ENCODE data around the gene TICRR. TPM values are rescaled to one million over a fixed set of nuclear protein-coding genes. Genes with fewer than 3 reads are reported as not detected.
"Not testable (repeated sequence)": the region's sequence is repeated elsewhere in the genome, so short reads cannot be mapped to it uniquely, and the experiment has no call there.

The TICRR gene
- total RNA-seq, 1 donor = 0.72 TPM

- Histone ChIP-seq H4K20me1 (ENCODE audit: insufficient read depth, low read length) (no peaks in the 10 kb centered on the region), H3K4me3 (ENCODE audit: insufficient read depth, low read length) (peak overlapping the region; percentile 44), H3K36me3 (ENCODE audit: insufficient read depth, low read length) (no peaks in the 10 kb centered on the region), H2AFZ (ENCODE audit: low read length) (peak overlapping the region; percentile 90), H3K4me2 (ENCODE audit: insufficient read depth, low read length) (peak overlapping the region; percentile 79), H3K4me1 (ENCODE audit: insufficient read depth, low read length) (peaks cover 28% of the 10 kb centered on the region), H3K27me3 (ENCODE audit: insufficient read depth, low read length) (no peaks in the 10 kb centered on the region), H3K9me3 (ENCODE audit: low read depth, low read length) (no peaks in the 10 kb centered on the region), H3K27ac (ENCODE audit: low read depth, low read length) (peak overlapping the region; percentile 35), H3K79me2 (ENCODE audit: insufficient read depth, low read length) (peaks cover 67% of the 10 kb centered on the region)
- TF ChIP-seq CTCF (IDR thresholded peaks at IDR 0.05; ENCODE audit: extremely low read depth, low read depth, low read length) = no peak
- no peak for DNase-seq (ENCODE audit: insufficient read length, low spot score, missing footprints)
Measured at GRCh38 chr15:89578146-89578545, 2.9 kb downstream of the TICRR start.

GRCh38 chr15:89580747-89581146, 5.5 kb downstream of the TICRR start:
- H3K9me3 ChIP-seq (ENCODE audit: low read depth, low read length); H4K20me1 ChIP-seq (ENCODE audit: insufficient read depth, low read length); H3K4me3 ChIP-seq (ENCODE audit: insufficient read depth, low read length); H3K27me3 ChIP-seq (ENCODE audit: insufficient read depth, low read length); H3K36me3 ChIP-seq (ENCODE audit: insufficient read depth, low read length); H3K4me2 ChIP-seq (ENCODE audit: insufficient read depth, low read length); H2AFZ ChIP-seq (ENCODE audit: low read length); H3K27ac ChIP-seq (ENCODE audit: low read depth, low read length); DNase-seq (ENCODE audit: insufficient read length, low spot score, missing footprints): not testable (repeated sequence)
- Histone ChIP-seq H3K79me2 (ENCODE audit: insufficient read depth, low read length) (peaks cover 65% of the 10 kb centered on the region), H3K4me1 (ENCODE audit: insufficient read depth, low read length) (peaks cover 24% of the 10 kb centered on the region)

GRCh38 chr15:89586651-89587050, 11.4 kb downstream of the TICRR start:
- no peaks in the 10 kb centered on the region for H3K9me3 ChIP-seq (ENCODE audit: low read depth, low read length)
- H3K27me3 ChIP-seq (ENCODE audit: insufficient read depth, low read length) = no peaks in the 10 kb centered on the region
- DNase-seq (ENCODE audit: insufficient read length, low spot score, missing footprints) = peak; percentile 67
- no peak overlapping the region for H3K4me2 ChIP-seq (ENCODE audit: insufficient read depth, low read length)
- H3K4me1 ChIP-seq (ENCODE audit: insufficient read depth, low read length) = peaks cover 3% of the 10 kb centered on the region
- peaks cover 7% of the 10 kb centered on the region for H3K36me3 ChIP-seq (ENCODE audit: insufficient read depth, low read length)
- no peak overlapping the region for H3K27ac ChIP-seq (ENCODE audit: low read depth, low read length)
- peak overlapping the region; percentile 82 for H2AFZ ChIP-seq (ENCODE audit: low read length)
- peaks cover 21% of the 10 kb centered on the region for H3K79me2 ChIP-seq (ENCODE audit: insufficient read depth, low read length)
- TF ChIP-seq CTCF (IDR thresholded peaks at IDR 0.05; ENCODE audit: extremely low read depth, low read depth, low read length) = no peak
- H4K20me1 ChIP-seq (ENCODE audit: insufficient read depth, low read length) = no peaks in the 10 kb centered on the region
- no peak overlapping the region for H3K4me3 ChIP-seq (ENCODE audit: insufficient read depth, low read length)

GRCh38 chr15:89587955-89588354, 12.7 kb downstream of the TICRR start:
- peak; percentile 56 for DNase-seq (ENCODE audit: insufficient read length, low spot score, missing footprints)
- H3K9me3 ChIP-seq (ENCODE audit: low read depth, low read length) = no peaks in the 10 kb centered on the region
- H3K27me3 ChIP-seq (ENCODE audit: insufficient read depth, low read length) = no peaks in the 10 kb centered on the region
- no peaks in the 10 kb centered on the region for H4K20me1 ChIP-seq (ENCODE audit: insufficient read depth, low read length)
- peaks cover 13% of the 10 kb centered on the region for H3K79me2 ChIP-seq (ENCODE audit: insufficient read depth, low read length)
- peak overlapping the region; percentile 34 for H3K4me2 ChIP-seq (ENCODE audit: insufficient read depth, low read length)
- TF ChIP-seq CTCF (IDR thresholded peaks at IDR 0.05; ENCODE audit: extremely low read depth, low read depth, low read length) = no peak
- H3K4me1 ChIP-seq (ENCODE audit: insufficient read depth, low read length) = peaks cover 6% of the 10 kb centered on the region
- H3K27ac ChIP-seq (ENCODE audit: low read depth, low read length) = peak overlapping the region; percentile 31
- H3K4me3 ChIP-seq (ENCODE audit: insufficient read depth, low read length) = no peak overlapping the region
- H2AFZ ChIP-seq (ENCODE audit: low read length) = peak overlapping the region; percentile 82
- H3K36me3 ChIP-seq (ENCODE audit: insufficient read depth, low read length) = peaks cover 7% of the 10 kb centered on the region

Data from osteoblast (primary cell).